HepG2 (cell line): ENCODE measurements around the gene SCAPER. TPM values are rescaled to one million over a fixed set of nuclear protein-coding genes. Genes with fewer than 3 reads are reported as not detected.

ENCODE experiments used
- ARNTL ChIP-seq: sonication (generic); formaldehyde crosslinking; IDR thresholded peaks from 2 replicates; pipeline ENCODE4 v1.4.0; 2020; ENCODE audit warnings: mild to moderate bottlenecking, missing genetic modification reagents
- EP300 ChIP-seq, 3 experiments: sonication (generic) in 1 of 3; formaldehyde crosslinking in 1 of 3; IDR thresholded peaks; 2 replicates each; pipeline versions ENCODE4 v1.5.1 to v1.6.1; 2011 to 2020; ENCODE audit warnings: low read depth in 2 of 3, low read length in 2 of 3, borderline replicate concordance in 1 of 3, improper control_type of control experiment in 1 of 3, mild to moderate bottlenecking in 1 of 3, missing genetic modification reagents in 1 of 3, moderate library complexity in 1 of 3
- HDAC2 ChIP-seq: sonication (generic); formaldehyde crosslinking; IDR thresholded peaks from 2 replicates; pipeline ENCODE4 v1.4.0; 2020; ENCODE audit warnings: missing genetic modification reagents
- HNF4A ChIP-seq: sonication (generic); formaldehyde crosslinking; IDR thresholded peaks from 2 replicates; pipeline ENCODE4 v1.4.0; 2020; ENCODE audit warnings: missing genetic modification reagents
- HNRNPUL1 ChIP-seq: fragments of 200-400 bp; formaldehyde crosslinking; IDR thresholded peaks from 2 replicates; pipeline ENCODE4 v1.6.1; 2017; ENCODE audit warnings: low read depth, mild to moderate bottlenecking, low read length, moderate library complexity
- HOMEZ ChIP-seq: IDR thresholded peaks from 2 replicates; pipeline ENCODE4 v1.6.1; 2016; ENCODE audit warnings: low read depth
- MAFK ChIP-seq, 2 experiments: IDR thresholded peaks in 1 of 2; conservative IDR thresholded peaks in 1 of 2; 2 replicates each; pipeline ENCODE4 v1.6.1; 2011; ENCODE audit warnings: improper control_type of control experiment in 2 of 2, low read length in 2 of 2
- NAIF1 ChIP-seq: sonication (generic); formaldehyde crosslinking; IDR thresholded peaks from 2 replicates; pipeline ENCODE4 v1.5.0; 2020; ENCODE audit warnings: mild to moderate bottlenecking, missing genetic modification reagents, borderline replicate concordance
- RBAK ChIP-seq: sonication (generic); formaldehyde crosslinking; IDR thresholded peaks from 2 replicates; pipeline ENCODE4 v1.5.1; 2020; ENCODE audit warnings: mild to moderate bottlenecking, missing genetic modification reagents
- SP2 ChIP-seq: sonication (generic); formaldehyde crosslinking; IDR thresholded peaks from 2 replicates; pipeline ENCODE4 v1.5.1; 2020; ENCODE audit warnings: mild to moderate bottlenecking, missing genetic modification reagents
- ZNF17 ChIP-seq: sonication (generic); formaldehyde crosslinking; IDR thresholded peaks from 2 replicates; pipeline ENCODE4 v1.5.0; 2020; ENCODE audit warnings: mild to moderate bottlenecking, missing genetic modification reagents
- ZNF274 ChIP-seq: sonication (generic); formaldehyde crosslinking; IDR thresholded peaks from 2 replicates; pipeline ENCODE4 v1.5.1; 2020; ENCODE audit warnings: mild to moderate bottlenecking, missing genetic modification reagents
- ZNF337 ChIP-seq: sonication (generic); formaldehyde crosslinking; IDR thresholded peaks from 2 replicates; pipeline ENCODE4 v1.5.1; 2020; ENCODE audit warnings: missing genetic modification reagents, low read depth, mild to moderate bottlenecking, borderline replicate concordance
- ZNF572 ChIP-seq: sonication (generic); formaldehyde crosslinking; IDR thresholded peaks from 2 replicates; pipeline ENCODE4 v1.5.1; 2020; ENCODE audit warnings: mild to moderate bottlenecking, missing genetic modification reagents
- ZNF639 ChIP-seq: conservative IDR thresholded peaks from 2 replicates; pipeline ENCODE4 v1.6.1; 2018; ENCODE audit warnings: missing genetic modification reagents
- ZNF670 ChIP-seq: sonication (generic); formaldehyde crosslinking; IDR thresholded peaks from 2 replicates; pipeline ENCODE4 v1.8.0; 2022; ENCODE audit warnings: mild to moderate bottlenecking, missing genetic modification reagents, borderline replicate concordance
- ZNF703 ChIP-seq: sonication (generic); formaldehyde crosslinking; IDR thresholded peaks from 2 replicates; pipeline ENCODE4 v1.5.1; 2020; ENCODE audit warnings: missing genetic modification reagents, mild to moderate bottlenecking, moderate library complexity, borderline replicate concordance
- ZNF724P ChIP-seq: sonication (generic); formaldehyde crosslinking; IDR thresholded peaks from 2 replicates; pipeline ENCODE4 v1.8.0; 2022; ENCODE audit warnings: missing genetic modification reagents, borderline replicate concordance
- ZNF770 ChIP-seq: sonication (generic); formaldehyde crosslinking; IDR thresholded peaks from 2 replicates; pipeline ENCODE4 v1.5.0; 2020; ENCODE audit warnings: mild to moderate bottlenecking, missing genetic modification reagents
- ZNF775 ChIP-seq: sonication (generic); formaldehyde crosslinking; IDR thresholded peaks from 2 replicates; pipeline ENCODE4 v1.4.0; 2020; ENCODE audit warnings: missing genetic modification reagents, mild to moderate bottlenecking, moderate library complexity, borderline replicate concordance
- ZSCAN21 ChIP-seq: sonication (generic); formaldehyde crosslinking; IDR thresholded peaks from 2 replicates; pipeline ENCODE4 v1.8.0; 2022; ENCODE audit warnings: mild to moderate bottlenecking, missing genetic modification reagents, moderate library complexity, borderline replicate concordance
- polyA plus RNA-seq, 8 experiments: library from polyadenylated mRNA; depleted of rRNA in 3 of 8; stranded (reverse) in 7 of 8; unstranded in 1 of 8; fragments of >200 nt; fragmentation: Illumina TruSeq in 4 of 8; extraction: Trizol in 4 of 8; gene quantifications; 2 replicates each; pipeline versions ENCODE4 v1.2.1 to v1.2.3, GENCODE V29; 2011 to 2016; ENCODE audit warnings: low read depth in 4 of 8, missing spikeins in 1 of 8, mixed read lengths in 1 of 8; ENCODE audit not compliant: insufficient read depth in 1 of 8
- total RNA-seq, 5 experiments: library from RNA; depleted of rRNA; stranded (reverse); fragments of >200 nt; fragmentation: Illumina TruSeq; extraction: Trizol; gene quantifications; 2 replicates each; pipeline ENCODE4 v1.2.3, GENCODE V29; 2016; ENCODE audit warnings: low read depth in 1 of 5
- TF ChIP-seq, protein P1 (sequence below): sonication (generic); formaldehyde crosslinking; IDR thresholded peaks from 2 replicates; pipeline ENCODE4 v1.9.0; 2021; ENCODE audit warnings: missing genetic modification reagents, borderline replicate concordance
- TF ChIP-seq, protein P2 (sequence below): sonication (generic); formaldehyde crosslinking; IDR thresholded peaks from 2 replicates; pipeline ENCODE4 v1.8.1; 2023; ENCODE audit warnings: mild to moderate bottlenecking, missing genetic modification reagents, borderline replicate concordance

The SCAPER gene
- total and polyA plus RNA-seq, 2 of the 13 experiments (the other 11 are each of a cell fraction or from before 2014, with no cell fraction given), result 4.3 to 10.5 TPM

GRCh38 chr15:76936671-76937070, 31.5 kb upstream of the SCAPER start (continued):
- TF ChIP-seq ZNF337 (CRISPR knock-in tag) (no peak), ZSCAN21 (no peak), ZNF17 (CRISPR knock-in tag) (no peak), ZNF670 (CRISPR knock-in tag) (no peak), ZNF274 (CRISPR knock-in tag) (no peak), EP300 (IDR thresholded peaks at IDR 0.05; ENCODE audit: low read depth in 2 of 2, low read length in 2 of 2) (peak in 1 of 2 experiments; percentile 46; a peak in 1 of 4 replicates), EP300 (CRISPR knock-in tag; IDR thresholded peaks at IDR 0.05; ENCODE audit: borderline replicate concordance) (no peak), ZNF770 (CRISPR knock-in tag) (no peak), NAIF1 (no peak), HNF4A (0 out of 2 replicates have a peak, but pooled peaks have one; percentile 5), ZNF775 (CRISPR knock-in tag) (no peak), ZNF639 (no peak), HOMEZ (CRISPR knock-in tag) (0 out of 2 replicates have a peak, but pooled peaks have one; percentile 27), SP2 (no peak), RBAK (CRISPR knock-in tag) (peak; percentile 89; the same call in 1 of the 2 replicates), ZNF703 (CRISPR knock-in tag) (no peak), HNRNPUL1 (no peak), ARNTL (CRISPR knock-in tag) (no peak), ZNF572 (CRISPR knock-in tag) (no peak), MAFK (conservative IDR thresholded peaks at IDR 0.05 in 1 of 2, IDR thresholded peaks at IDR 0.05 in 1 of 2; ENCODE audit: low read length in 2 of 2) (no peak), ZNF724P (CRISPR knock-in tag) (no peak), HDAC2 (CRISPR knock-in tag) (0 out of 2 replicates have a peak, but pooled peaks have one; percentile 32)
- TF ChIP-seq, protein P1, sequence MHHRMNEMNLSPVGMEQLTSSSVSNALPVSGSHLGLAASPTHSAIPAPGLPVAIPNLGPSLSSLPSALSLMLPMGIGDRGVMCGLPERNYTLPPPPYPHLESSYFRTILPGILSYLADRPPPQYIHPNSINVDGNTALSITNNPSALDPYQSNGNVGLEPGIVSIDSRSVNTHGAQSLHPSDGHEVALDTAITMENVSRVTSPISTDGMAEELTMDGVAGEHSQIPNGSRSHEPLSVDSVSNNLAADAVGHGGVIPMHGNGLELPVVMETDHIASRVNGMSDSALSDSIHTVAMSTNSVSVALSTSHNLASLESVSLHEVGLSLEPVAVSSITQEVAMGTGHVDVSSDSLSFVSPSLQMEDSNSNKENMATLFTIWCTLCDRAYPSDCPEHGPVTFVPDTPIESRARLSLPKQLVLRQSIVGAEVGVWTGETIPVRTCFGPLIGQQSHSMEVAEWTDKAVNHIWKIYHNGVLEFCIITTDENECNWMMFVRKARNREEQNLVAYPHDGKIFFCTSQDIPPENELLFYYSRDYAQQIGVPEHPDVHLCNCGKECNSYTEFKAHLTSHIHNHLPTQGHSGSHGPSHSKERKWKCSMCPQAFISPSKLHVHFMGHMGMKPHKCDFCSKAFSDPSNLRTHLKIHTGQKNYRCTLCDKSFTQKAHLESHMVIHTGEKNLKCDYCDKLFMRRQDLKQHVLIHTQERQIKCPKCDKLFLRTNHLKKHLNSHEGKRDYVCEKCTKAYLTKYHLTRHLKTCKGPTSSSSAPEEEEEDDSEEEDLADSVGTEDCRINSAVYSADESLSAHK (CRISPR knock-in tag), result no peak
- TF ChIP-seq, protein P2, sequence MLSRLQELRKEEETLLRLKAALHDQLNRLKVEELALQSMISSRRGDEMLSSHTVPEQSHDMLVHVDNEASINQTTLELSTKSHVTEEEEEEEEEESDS (CRISPR knock-in tag), result no peak
